Gastrocnemius medialis (tissue), 4 donors: ENCODE results near the gene MTOR. TPM values are rescaled to one million over a fixed set of nuclear protein-coding genes. Genes with fewer than 3 reads are reported as not detected.
A peak's percentile ranks its signal among the peaks of the same experiment; 100 is the strongest.

Experiments used
- ATAC-seq, 2 donors: fragments of 150-250 bp; one replicate each; pipeline ENCODE4 v1.9.1; 2016
- DNase-seq, 2 donors: peaks; one replicate each; pipeline ENCODE4 v3.0.0-alpha.2; 2019
- H3K27ac ChIP-seq, 4 donors: fragments of 200-600 bp; sonication (generic); 1 replicate in 1 of 4; 2 replicates in 3 of 4; pipeline ENCODE4 v1.5.1; 2016 to 2018; ENCODE audit warnings: mild to moderate bottlenecking in 2 of 4, moderate library complexity in 1 of 4
- H3K27me3 ChIP-seq, 3 donors: fragments of 200-600 bp; sonication (generic) in 2 of 3; 1 replicate in 1 of 3; 2 replicates in 2 of 3; pipeline versions ENCODE4 v1.5.1 to v1.6.0; 2016 to 2019; ENCODE audit warnings: mild to moderate bottlenecking in 1 of 3, moderate library complexity in 1 of 3
- H3K36me3 ChIP-seq, 2 donors: fragments of 200-600 bp; sonication (generic) in 1 of 2; one replicate each; pipeline ENCODE4 v1.5.1; 2017 to 2018
- H3K4me1 ChIP-seq, 2 donors: fragments of 200-600 bp; sonication (generic) in 1 of 2; one replicate each; pipeline ENCODE4 v1.5.1; 2016 to 2017; ENCODE audit warnings: mild to moderate bottlenecking in 2 of 2
- H3K4me3 ChIP-seq, 4 donors: fragments of 200-600 bp; sonication (generic) in 3 of 4; 1 replicate in 1 of 4; 2 replicates in 3 of 4; pipeline ENCODE4 v1.5.1; 2016 to 2019; ENCODE audit warnings: mild to moderate bottlenecking in 2 of 4
- H3K9me3 ChIP-seq, 3 donors: fragments of 200-600 bp; sonication (generic) in 2 of 3; 1 replicate in 1 of 3; 2 replicates in 2 of 3; pipeline ENCODE4 v1.5.1; 2016 to 2019
- POLR2A ChIP-seq, 2 donors: fragments of 450-650 bp; IDR thresholded peaks; one replicate each; pipeline ENCODE4 v1.6.1; 2017; ENCODE audit warnings: antibody characterized with exemption in 2 of 2, mild to moderate bottlenecking in 2 of 2, moderate library complexity in 2 of 2
- in situ Hi-C, 4 donors: fragments of 200-750 bp; cut with MboI; loops; one replicate each; pipeline versions ENCODE4 v1.15.0 to v1.8.0; 2017; ENCODE audit warnings: low sequenced_read_pairs in 4 of 4
- intact Hi-C: fragments of 100-400 bp; cut with DNase I; formaldehyde crosslinking; loops from one replicate; pipeline ENCODE4 v1.15.1; 2023; ENCODE audit warnings: low total_unique reads
- total RNA-seq, 4 donors: library from RNA; depleted of rRNA; stranded (reverse); fragments of >200 nt; gene quantifications; one replicate each; pipeline versions ENCODE4 v1.1.0 to v1.2.3, GENCODE V29; 2016
- TF ChIP-seq, protein P1 (sequence below), 5 experiments: fragments of 450-650 bp in 3 of 5; fragments of 200-600 bp in 2 of 5; sonication (generic) in 2 of 5; IDR thresholded peaks in 4 of 5; conservative IDR thresholded peaks in 1 of 5; 1 replicate in 4 of 5; 2 replicates in 1 of 5; pipeline ENCODE4 v1.5.1; 2016 to 2019; ENCODE audit warnings: antibody characterized with exemption in 5 of 5, mild to moderate bottlenecking in 3 of 5, moderate library complexity in 3 of 5

MTOR gene
- total RNA-seq, 4 donors from 2014 or later: 40.7 to 66.3 (median 52.9) TPM

DNA sequence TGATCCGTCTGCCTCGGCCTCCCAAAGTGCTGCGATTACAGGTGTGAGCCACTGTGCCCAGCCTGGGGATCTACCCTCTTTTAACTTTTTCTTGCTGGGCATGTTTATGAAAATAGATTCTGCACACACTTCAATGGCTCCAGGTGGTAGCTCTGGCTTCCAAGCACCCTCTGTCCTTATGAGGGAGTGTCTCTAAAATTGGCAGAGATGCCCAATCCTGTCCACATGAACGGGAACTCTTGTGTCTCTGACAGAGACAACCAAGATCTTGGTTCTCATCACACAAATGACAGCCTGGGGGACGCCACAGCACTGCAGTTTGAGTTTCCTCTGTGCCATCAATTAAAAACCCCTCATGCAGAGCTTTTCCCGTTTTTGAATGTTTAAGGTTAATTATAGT, 116.6 kb downstream of the MTOR start:
- Histone ChIP-seq H3K27me3 (no peaks in the 10 kb centered on the region), H3K27ac (no peak overlapping the region), H3K36me3 (peaks cover 5 to 60% of the 10 kb centered on the region in 2 donors), H3K4me1 (peaks cover 17 to 18% of the 10 kb centered on the region in 2 donors), H3K9me3 (no peaks in the 10 kb centered on the region), H3K4me3 (no peak overlapping the region)
- intact Hi-C loops: no loop called here
- in situ Hi-C loops: no loop called here
- DNase-seq (no peak), ATAC-seq (no peak)
- TF ChIP-seq, protein P1, sequence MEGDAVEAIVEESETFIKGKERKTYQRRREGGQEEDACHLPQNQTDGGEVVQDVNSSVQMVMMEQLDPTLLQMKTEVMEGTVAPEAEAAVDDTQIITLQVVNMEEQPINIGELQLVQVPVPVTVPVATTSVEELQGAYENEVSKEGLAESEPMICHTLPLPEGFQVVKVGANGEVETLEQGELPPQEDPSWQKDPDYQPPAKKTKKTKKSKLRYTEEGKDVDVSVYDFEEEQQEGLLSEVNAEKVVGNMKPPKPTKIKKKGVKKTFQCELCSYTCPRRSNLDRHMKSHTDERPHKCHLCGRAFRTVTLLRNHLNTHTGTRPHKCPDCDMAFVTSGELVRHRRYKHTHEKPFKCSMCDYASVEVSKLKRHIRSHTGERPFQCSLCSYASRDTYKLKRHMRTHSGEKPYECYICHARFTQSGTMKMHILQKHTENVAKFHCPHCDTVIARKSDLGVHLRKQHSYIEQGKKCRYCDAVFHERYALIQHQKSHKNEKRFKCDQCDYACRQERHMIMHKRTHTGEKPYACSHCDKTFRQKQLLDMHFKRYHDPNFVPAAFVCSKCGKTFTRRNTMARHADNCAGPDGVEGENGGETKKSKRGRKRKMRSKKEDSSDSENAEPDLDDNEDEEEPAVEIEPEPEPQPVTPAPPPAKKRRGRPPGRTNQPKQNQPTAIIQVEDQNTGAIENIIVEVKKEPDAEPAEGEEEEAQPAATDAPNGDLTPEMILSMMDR (IDR thresholded peaks at IDR 0.05 in 4 of 5, conservative IDR thresholded peaks at IDR 0.05 in 1 of 5): no peak
- TF ChIP-seq POLR2A (IDR thresholded peaks at IDR 0.05): no peak

DNA sequence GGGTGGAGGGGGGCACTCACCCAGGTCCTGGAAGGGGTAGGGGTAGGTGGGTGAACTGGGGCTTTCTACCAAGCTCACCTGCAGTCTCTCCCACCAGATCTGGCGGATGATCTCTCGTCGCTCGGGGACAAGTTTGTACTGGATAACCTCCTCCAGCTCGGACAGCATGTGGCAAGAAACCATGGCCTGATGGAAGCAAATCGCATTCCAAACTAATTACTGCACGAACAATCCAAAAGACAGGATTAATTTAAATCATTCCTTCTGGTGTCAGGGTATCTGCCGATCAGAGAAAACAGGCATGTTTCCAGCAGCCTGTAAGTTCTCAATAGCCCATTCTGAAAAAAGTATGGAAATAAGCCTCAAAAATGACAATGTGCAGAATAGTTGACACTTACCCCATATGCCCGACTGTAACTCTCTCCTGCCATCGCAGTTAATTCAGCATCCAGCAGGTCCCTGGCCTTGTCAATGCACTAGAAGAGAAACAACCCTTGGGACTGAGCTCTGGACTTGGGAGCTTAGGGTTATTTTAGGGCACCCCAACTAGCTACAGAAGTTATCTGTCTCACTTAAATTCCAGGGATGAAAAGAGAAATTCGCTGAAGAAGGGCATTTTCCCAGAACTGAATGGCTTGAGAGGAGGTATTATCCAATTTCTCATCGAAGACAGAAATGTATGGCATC, 117.6 kb downstream of the MTOR start:
- no peaks in the 10 kb centered on the region for H3K27me3 ChIP-seq
- H3K4me3 ChIP-seq: no peak overlapping the region
- no peaks in the 10 kb centered on the region for H3K9me3 ChIP-seq
- H3K27ac ChIP-seq: peak overlapping the region; percentile 61 to 78 (median 65)
- no peak for ATAC-seq
- no peak for DNase-seq
- peaks cover 5 to 62% of the 10 kb centered on the region in 2 donors for H3K36me3 ChIP-seq
- in situ Hi-C loops (no loop called here), intact Hi-C loops (no loop called here)
- peaks cover 12 to 18% of the 10 kb centered on the region in 2 donors for H3K4me1 ChIP-seq
- TF ChIP-seq, protein P1 (IDR thresholded peaks at IDR 0.05 in 4 of 5, conservative IDR thresholded peaks at IDR 0.05 in 1 of 5): no peak
- no peak for TF ChIP-seq POLR2A (IDR thresholded peaks at IDR 0.05)

DNA sequence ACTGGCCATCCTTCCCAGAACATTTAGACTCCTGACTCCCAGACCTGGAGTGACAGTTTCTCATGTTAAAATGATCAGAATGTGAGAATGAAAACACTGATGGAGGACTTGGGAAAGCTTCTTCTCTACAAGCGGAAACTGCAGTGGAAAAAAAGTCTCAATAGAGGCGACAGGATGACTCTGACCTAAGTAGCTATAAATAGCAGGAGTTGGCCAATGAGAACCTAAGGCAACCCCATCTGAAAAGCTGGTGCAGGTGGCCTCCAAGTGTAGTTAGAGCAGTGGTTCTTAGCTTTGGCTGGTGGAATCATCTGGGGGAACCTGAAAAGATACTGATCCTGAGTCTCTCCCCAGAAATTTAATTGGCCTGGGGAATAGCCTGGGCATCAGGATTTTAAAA, 118.4 kb downstream of the MTOR start:
- Histone ChIP-seq H3K4me1 (peaks cover 12 to 18% of the 10 kb centered on the region in 2 donors), H3K27ac (peak overlapping the region; percentile 61 to 78 (median 65)), H3K4me3 (no peak overlapping the region), H3K36me3 (peaks cover 5 to 62% of the 10 kb centered on the region in 2 donors), H3K27me3 (no peaks in the 10 kb centered on the region), H3K9me3 (no peaks in the 10 kb centered on the region)
- in situ Hi-C loops: no loop called here
- intact Hi-C loops: no loop called here
- DNase-seq: peak in 1 of 2 donors; percentile 47
- peak; percentile 85 to 98 for ATAC-seq
- TF ChIP-seq, protein P1 (IDR thresholded peaks at IDR 0.05 in 4 of 5, conservative IDR thresholded peaks at IDR 0.05 in 1 of 5): no peak
- no peak for TF ChIP-seq POLR2A (IDR thresholded peaks at IDR 0.05)

DNA sequence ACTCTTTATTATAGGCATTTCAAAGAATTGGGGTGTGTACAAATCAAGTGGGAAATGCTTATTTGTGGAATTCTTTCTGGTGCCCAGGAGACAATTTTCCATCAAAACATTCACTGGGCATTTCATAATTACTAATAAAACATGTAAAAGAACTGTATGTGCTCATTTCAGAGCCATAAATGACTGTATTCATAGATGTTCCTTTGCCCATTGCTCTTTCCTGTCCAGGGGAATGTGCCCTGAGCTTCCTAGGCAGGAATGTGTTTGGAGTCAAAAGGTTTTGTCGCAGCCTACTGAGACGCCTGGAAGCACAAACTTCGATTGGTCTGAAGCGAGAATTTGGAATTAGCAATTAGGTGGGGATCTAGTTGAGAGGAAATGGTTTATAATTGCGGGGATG, 119.0 kb downstream of the MTOR start:
- H3K27me3 ChIP-seq: no peaks in the 10 kb centered on the region
- peaks cover 5 to 62% of the 10 kb centered on the region in 2 donors for H3K36me3 ChIP-seq
- DNase-seq (no peak), ATAC-seq (peak in 1 of 2 donors; percentile 13)
- intact Hi-C loops (no loop called here), in situ Hi-C loops (no loop called here)
- no peak overlapping the region for H3K4me3 ChIP-seq
- H3K27ac ChIP-seq: peak overlapping the region; percentile 61 to 78 (median 65)
- peaks cover 12 to 18% of the 10 kb centered on the region in 2 donors for H3K4me1 ChIP-seq
- no peaks in the 10 kb centered on the region for H3K9me3 ChIP-seq
- TF ChIP-seq POLR2A (IDR thresholded peaks at IDR 0.05): no peak
- TF ChIP-seq, protein P1 (IDR thresholded peaks at IDR 0.05 in 4 of 5, conservative IDR thresholded peaks at IDR 0.05 in 1 of 5): no peak
